Measurements from ENCODE around the gene C5.

DNA sequence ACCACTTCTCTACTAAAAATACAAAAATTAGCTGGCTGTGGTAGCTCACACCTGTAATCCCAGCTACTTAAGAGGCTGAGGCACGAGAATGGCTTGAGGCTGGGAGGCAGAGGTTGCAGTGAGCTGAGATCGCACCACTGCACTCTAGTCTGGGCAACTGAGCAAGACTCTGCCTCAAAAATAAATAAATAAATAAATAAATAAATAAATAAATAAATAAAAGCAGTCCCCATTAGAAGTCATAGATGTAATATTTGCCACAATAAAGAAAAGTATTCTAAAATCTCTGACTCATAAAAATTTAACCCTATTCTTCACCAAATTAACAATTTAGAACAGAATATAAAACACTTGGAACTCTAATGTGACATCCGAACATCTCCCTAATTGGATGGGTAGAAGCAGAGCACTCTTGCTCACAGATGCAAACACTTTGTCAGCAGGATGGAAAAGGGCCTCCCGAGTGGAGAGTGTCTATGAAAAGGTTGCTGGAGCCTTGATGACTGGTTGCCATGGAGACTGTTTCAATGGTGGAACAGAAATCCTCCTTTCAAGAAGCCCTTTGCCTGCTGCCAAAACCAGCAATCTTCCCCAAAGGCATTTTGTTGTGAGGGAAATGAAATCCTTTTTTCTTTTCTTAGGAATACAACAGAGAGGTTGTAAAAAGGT, 84.6 kb downstream of the C5 start:
- no peak for TF ChIP-seq POLR2AphosphoS5 (IDR thresholded peaks at IDR 0.05; ENCODE audit: low read depth)
- TF ChIP-seq, protein P1, sequence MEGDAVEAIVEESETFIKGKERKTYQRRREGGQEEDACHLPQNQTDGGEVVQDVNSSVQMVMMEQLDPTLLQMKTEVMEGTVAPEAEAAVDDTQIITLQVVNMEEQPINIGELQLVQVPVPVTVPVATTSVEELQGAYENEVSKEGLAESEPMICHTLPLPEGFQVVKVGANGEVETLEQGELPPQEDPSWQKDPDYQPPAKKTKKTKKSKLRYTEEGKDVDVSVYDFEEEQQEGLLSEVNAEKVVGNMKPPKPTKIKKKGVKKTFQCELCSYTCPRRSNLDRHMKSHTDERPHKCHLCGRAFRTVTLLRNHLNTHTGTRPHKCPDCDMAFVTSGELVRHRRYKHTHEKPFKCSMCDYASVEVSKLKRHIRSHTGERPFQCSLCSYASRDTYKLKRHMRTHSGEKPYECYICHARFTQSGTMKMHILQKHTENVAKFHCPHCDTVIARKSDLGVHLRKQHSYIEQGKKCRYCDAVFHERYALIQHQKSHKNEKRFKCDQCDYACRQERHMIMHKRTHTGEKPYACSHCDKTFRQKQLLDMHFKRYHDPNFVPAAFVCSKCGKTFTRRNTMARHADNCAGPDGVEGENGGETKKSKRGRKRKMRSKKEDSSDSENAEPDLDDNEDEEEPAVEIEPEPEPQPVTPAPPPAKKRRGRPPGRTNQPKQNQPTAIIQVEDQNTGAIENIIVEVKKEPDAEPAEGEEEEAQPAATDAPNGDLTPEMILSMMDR (conservative IDR thresholded peaks at IDR 0.05; ENCODE audit: low read depth in 2 of 2), result no peak
- TF ChIP-seq CREB1 (CRISPR knock-in tag; IDR thresholded peaks at IDR 0.05; ENCODE audit: low read depth), result no peak
- no peak for TF ChIP-seq ZNF114 (CRISPR knock-in tag; IDR thresholded peaks at IDR 0.05)
- no peak for TF ChIP-seq EZH2 (IDR thresholded peaks at IDR 0.05; ENCODE audit: low read depth, unreplicated experiment)
- no peak for TF ChIP-seq EZH2phosphoT487 (IDR thresholded peaks at IDR 0.05; ENCODE audit: unreplicated experiment)
- TF ChIP-seq, protein P2, sequence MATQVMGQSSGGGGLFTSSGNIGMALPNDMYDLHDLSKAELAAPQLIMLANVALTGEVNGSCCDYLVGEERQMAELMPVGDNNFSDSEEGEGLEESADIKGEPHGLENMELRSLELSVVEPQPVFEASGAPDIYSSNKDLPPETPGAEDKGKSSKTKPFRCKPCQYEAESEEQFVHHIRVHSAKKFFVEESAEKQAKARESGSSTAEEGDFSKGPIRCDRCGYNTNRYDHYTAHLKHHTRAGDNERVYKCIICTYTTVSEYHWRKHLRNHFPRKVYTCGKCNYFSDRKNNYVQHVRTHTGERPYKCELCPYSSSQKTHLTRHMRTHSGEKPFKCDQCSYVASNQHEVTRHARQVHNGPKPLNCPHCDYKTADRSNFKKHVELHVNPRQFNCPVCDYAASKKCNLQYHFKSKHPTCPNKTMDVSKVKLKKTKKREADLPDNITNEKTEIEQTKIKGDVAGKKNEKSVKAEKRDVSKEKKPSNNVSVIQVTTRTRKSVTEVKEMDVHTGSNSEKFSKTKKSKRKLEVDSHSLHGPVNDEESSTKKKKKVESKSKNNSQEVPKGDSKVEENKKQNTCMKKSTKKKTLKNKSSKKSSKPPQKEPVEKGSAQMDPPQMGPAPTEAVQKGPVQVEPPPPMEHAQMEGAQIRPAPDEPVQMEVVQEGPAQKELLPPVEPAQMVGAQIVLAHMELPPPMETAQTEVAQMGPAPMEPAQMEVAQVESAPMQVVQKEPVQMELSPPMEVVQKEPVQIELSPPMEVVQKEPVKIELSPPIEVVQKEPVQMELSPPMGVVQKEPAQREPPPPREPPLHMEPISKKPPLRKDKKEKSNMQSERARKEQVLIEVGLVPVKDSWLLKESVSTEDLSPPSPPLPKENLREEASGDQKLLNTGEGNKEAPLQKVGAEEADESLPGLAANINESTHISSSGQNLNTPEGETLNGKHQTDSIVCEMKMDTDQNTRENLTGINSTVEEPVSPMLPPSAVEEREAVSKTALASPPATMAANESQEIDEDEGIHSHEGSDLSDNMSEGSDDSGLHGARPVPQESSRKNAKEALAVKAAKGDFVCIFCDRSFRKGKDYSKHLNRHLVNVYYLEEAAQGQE (IDR thresholded peaks at IDR 0.05; ENCODE audit: unreplicated experiment), result no peak
- TF ChIP-seq, protein P3, sequence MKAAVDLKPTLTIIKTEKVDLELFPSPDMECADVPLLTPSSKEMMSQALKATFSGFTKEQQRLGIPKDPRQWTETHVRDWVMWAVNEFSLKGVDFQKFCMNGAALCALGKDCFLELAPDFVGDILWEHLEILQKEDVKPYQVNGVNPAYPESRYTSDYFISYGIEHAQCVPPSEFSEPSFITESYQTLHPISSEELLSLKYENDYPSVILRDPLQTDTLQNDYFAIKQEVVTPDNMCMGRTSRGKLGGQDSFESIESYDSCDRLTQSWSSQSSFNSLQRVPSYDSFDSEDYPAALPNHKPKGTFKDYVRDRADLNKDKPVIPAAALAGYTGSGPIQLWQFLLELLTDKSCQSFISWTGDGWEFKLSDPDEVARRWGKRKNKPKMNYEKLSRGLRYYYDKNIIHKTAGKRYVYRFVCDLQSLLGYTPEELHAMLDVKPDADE (IDR thresholded peaks at IDR 0.05), result no peak
- TF ChIP-seq JUNB (IDR thresholded peaks at IDR 0.05; ENCODE audit: unreplicated experiment), result no peak
- TF ChIP-seq ZNF331 (CRISPR knock-in tag; IDR thresholded peaks at IDR 0.05; ENCODE audit: low read depth), result no peak
- no peak for TF ChIP-seq STAT1 (IDR thresholded peaks at IDR 0.05; ENCODE audit: unreplicated experiment)
- TF ChIP-seq, protein P4, sequence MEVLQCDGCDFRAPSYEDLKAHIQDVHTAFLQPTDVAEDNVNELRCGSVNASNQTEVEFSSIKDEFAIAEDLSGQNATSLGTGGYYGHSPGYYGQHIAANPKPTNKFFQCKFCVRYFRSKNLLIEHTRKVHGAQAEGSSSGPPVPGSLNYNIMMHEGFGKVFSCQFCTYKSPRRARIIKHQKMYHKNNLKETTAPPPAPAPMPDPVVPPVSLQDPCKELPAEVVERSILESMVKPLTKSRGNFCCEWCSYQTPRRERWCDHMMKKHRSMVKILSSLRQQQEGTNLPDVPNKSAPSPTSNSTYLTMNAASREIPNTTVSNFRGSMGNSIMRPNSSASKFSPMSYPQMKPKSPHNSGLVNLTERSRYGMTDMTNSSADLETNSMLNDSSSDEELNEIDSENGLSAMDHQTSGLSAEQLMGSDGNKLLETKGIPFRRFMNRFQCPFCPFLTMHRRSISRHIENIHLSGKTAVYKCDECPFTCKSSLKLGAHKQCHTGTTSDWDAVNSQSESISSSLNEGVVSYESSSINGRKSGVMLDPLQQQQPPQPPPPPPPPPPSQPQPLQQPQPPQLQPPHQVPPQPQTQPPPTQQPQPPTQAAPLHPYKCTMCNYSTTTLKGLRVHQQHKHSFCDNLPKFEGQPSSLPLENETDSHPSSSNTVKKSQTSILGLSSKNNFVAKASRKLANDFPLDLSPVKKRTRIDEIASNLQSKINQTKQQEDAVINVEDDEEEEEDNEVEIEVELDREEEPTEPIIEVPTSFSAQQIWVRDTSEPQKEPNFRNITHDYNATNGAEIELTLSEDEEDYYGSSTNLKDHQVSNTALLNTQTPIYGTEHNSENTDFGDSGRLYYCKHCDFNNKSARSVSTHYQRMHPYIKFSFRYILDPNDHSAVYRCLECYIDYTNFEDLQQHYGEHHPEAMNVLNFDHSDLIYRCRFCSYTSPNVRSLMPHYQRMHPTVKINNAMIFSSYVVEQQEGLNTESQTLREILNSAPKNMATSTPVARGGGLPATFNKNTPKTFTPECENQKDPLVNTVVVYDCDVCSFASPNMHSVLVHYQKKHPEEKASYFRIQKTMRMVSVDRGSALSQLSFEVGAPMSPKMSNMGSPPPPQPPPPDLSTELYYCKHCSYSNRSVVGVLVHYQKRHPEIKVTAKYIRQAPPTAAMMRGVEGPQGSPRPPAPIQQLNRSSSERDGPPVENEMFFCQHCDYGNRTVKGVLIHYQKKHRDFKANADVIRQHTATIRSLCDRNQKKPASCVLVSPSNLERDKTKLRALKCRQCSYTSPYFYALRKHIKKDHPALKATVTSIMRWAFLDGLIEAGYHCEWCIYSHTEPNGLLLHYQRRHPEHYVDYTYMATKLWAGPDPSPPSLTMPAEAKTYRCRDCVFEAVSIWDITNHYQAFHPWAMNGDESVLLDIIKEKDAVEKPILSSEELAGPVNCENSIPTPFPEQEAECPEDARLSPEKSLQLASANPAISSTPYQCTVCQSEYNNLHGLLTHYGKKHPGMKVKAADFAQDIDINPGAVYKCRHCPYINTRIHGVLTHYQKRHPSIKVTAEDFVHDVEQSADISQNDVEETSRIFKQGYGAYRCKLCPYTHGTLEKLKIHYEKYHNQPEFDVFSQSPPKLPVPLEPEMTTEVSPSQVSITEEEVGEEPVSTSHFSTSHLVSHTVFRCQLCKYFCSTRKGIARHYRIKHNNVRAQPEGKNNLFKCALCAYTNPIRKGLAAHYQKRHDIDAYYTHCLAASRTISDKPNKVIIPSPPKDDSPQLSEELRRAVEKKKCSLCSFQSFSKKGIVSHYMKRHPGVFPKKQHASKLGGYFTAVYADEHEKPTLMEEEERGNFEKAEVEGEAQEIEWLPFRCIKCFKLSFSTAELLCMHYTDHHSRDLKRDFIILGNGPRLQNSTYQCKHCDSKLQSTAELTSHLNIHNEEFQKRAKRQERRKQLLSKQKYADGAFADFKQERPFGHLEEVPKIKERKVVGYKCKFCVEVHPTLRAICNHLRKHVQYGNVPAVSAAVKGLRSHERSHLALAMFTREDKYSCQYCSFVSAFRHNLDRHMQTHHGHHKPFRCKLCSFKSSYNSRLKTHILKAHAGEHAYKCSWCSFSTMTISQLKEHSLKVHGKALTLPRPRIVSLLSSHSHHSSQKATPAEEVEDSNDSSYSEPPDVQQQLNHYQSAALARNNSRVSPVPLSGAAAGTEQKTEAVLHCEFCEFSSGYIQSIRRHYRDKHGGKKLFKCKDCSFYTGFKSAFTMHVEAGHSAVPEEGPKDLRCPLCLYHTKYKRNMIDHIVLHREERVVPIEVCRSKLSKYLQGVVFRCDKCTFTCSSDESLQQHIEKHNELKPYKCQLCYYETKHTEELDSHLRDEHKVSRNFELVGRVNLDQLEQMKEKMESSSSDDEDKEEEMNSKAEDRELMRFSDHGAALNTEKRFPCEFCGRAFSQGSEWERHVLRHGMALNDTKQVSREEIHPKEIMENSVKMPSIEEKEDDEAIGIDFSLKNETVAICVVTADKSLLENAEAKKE (CRISPR knock-in tag; IDR thresholded peaks at IDR 0.05), result no peak

All from GM23338 (cell line).